Body of pancreas (tissue), 4 donors: ENCODE results near the gene KRT24. TPM values are rescaled to one million over a fixed set of nuclear protein-coding genes. Genes with fewer than 3 reads are reported as not detected.

ENCODE experiments used
- ATAC-seq: fragments of 150-250 bp; one replicate; pipeline ENCODE4 v1.9.1; 2016
- DNase-seq, 4 donors: peaks; one replicate each; pipeline ENCODE4 v3.0.0-alpha.2; 2019
- H3K27ac ChIP-seq, 4 donors: fragments of 200-600 bp; sonication (generic); 1 replicate in 3 of 4; 2 replicates in 1 of 4; pipeline versions ENCODE4 v1.5.1 to v1.6.1; 2016 to 2019; ENCODE audit warnings: mild to moderate bottlenecking in 1 of 4, mixed read lengths in 1 of 4, moderate library complexity in 1 of 4
- H3K27me3 ChIP-seq, 2 donors: fragments of 200-600 bp; sonication (generic); one replicate each; pipeline ENCODE4 v1.6.0; 2016; ENCODE audit warnings: mild to moderate bottlenecking in 1 of 2
- H3K36me3 ChIP-seq, 2 donors: fragments of 200-600 bp; sonication (generic); replicated peaks in 1 of 2; 2 replicates each; pipeline ENCODE4 v1.5.1; 2016; ENCODE audit warnings: low read depth in 2 of 2; ENCODE audit not compliant: insufficient read depth in 1 of 2
- H3K4me1 ChIP-seq: fragments of 200-600 bp; sonication (generic); one replicate; pipeline ENCODE4 v1.6.0; 2016
- H3K4me3 ChIP-seq, 2 donors: fragments of 200-600 bp; sonication (generic); 1 replicate in 1 of 2; 2 replicates in 1 of 2; pipeline ENCODE4 v1.5.1; 2016 to 2019
- H3K9me3 ChIP-seq, 3 donors: fragments of 200-600 bp; sonication (generic); 1 replicate in 2 of 3; 2 replicates in 1 of 3; pipeline ENCODE4 v1.5.1; 2016
- POLR2A ChIP-seq, 3 donors: fragments of 450-650 bp; IDR thresholded peaks; one replicate each; pipeline ENCODE4 v1.6.1; 2016; ENCODE audit warnings: antibody characterized with exemption in 3 of 3, mild to moderate bottlenecking in 2 of 3
- WGBS, 2 donors: methylation state at CpG; one replicate each; pipeline ENCODE4 v1.1.5; 2017; 5-methylcytosine and 5-hydroxymethylcytosine counted together
- intact Hi-C: fragments of 100-400 bp; cut with DNase I; formaldehyde crosslinking; loops from one replicate; pipeline ENCODE4 v1.15.1; 2023
- total RNA-seq, 2 donors: library from RNA; depleted of rRNA; stranded (reverse); fragments of >200 nt; gene quantifications; one replicate each; pipeline ENCODE4 v1.1.0, GENCODE V29; 2016
- TF ChIP-seq, protein P1 (sequence below), 7 experiments: fragments of 450-650 bp in 4 of 7; fragments of 200-600 bp in 3 of 7; sonication (generic) in 3 of 7; IDR thresholded peaks; one replicate each; pipeline ENCODE4 v1.5.1; 2016 to 2019; ENCODE audit warnings: antibody characterized with exemption in 7 of 7

Gene KRT24
- total RNA-seq, 2 donors from 2014 or later, result not detected

DNA sequence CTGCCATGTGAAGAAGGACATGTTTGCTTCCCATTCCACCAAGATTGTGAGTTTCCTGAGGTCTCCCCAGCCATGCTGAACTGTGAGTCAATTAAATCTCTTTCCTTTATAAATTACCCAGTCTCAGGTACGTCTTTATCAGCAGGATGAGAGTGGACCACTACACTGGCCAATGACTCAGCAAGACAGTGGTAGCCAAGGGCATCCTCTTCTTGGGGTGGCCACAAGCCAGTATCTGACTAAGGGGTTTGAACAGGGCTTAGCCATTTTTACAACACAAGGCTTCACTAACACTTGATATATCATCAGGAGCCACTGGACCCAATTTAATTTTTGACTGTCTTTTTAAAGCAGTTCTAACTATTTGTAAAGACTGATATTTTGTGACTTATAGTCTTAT lies 21.1 kb upstream of the KRT24 start:
- no peak for ATAC-seq

DNA sequence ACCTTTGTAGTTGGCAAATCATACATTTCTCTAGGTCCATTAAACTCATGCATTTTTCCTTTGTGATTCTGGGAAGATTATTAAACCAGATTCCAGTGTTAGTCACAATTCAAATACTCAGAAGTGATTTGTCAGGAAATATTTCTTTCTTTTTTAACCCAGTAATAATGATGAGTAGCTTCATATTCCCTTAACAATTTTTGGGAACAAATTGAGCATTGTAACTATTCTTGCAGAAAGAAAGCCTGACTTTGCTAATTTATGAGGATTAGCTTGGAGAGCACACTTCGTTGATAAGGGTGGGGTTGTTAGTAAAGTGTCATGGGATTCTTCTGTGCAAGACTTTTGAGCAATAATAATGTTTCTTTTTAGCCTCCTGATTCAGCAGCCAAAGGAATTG lies 18.7 kb upstream of the KRT24 start:
- no peak for ATAC-seq
- TF ChIP-seq, protein P1, sequence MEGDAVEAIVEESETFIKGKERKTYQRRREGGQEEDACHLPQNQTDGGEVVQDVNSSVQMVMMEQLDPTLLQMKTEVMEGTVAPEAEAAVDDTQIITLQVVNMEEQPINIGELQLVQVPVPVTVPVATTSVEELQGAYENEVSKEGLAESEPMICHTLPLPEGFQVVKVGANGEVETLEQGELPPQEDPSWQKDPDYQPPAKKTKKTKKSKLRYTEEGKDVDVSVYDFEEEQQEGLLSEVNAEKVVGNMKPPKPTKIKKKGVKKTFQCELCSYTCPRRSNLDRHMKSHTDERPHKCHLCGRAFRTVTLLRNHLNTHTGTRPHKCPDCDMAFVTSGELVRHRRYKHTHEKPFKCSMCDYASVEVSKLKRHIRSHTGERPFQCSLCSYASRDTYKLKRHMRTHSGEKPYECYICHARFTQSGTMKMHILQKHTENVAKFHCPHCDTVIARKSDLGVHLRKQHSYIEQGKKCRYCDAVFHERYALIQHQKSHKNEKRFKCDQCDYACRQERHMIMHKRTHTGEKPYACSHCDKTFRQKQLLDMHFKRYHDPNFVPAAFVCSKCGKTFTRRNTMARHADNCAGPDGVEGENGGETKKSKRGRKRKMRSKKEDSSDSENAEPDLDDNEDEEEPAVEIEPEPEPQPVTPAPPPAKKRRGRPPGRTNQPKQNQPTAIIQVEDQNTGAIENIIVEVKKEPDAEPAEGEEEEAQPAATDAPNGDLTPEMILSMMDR (IDR thresholded peaks at IDR 0.05), result no peak
- TF ChIP-seq POLR2A (IDR thresholded peaks at IDR 0.05), result no peak
- Histone ChIP-seq H3K4me3 (no peak overlapping the region), H3K36me3 (no peaks in the 10 kb centered on the region), H3K27me3 (no peaks in the 10 kb centered on the region), H3K4me1 (peaks cover 10% of the 10 kb centered on the region), H3K27ac (peak overlapping the region in 1 of 4 donors; percentile 57), H3K9me3 (no peaks in the 10 kb centered on the region)
- intact Hi-C loops, result no loop called here
- no peak for DNase-seq
- WGBS, 2 donors, result 54 to 65% methylated on average over 1 of the region's 1 CpG

More for the DNA sequence above, 21.1 kb upstream of the KRT24 start:
- no peak for DNase-seq
- Histone ChIP-seq H3K9me3 (no peaks in the 10 kb centered on the region), H3K27ac (no peak overlapping the region), H3K4me1 (peaks cover 10% of the 10 kb centered on the region), H3K27me3 (no peaks in the 10 kb centered on the region), H3K36me3 (no peaks in the 10 kb centered on the region), H3K4me3 (no peak overlapping the region)
- no peak for TF ChIP-seq POLR2A (IDR thresholded peaks at IDR 0.05)
- TF ChIP-seq, protein P1 (IDR thresholded peaks at IDR 0.05), result no peak
- WGBS, 2 donors, result 33 to 42% methylated on average over 1 of the region's 1 CpG
- intact Hi-C loops, result no loop called here

DNA sequence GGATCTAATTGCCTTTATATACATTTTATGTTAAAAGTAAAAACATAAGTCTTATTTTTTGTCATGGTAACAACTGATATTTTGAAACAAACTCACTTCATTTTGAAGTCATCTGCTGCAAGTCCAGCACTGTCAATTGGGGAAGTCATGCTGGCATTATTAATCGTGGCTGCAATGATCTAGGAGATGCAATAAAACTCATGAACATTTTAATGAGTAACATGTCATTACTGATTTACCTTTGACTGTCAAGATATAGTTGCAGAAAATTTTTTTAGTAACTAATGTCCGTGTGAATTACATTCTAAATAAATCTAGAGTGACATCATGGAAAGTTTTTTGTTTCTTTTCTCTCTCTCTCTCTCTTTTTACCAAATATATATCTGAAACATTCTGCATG lies 17.3 kb upstream of the KRT24 start:
- H3K4me3 ChIP-seq, result no peak overlapping the region
- peak overlapping the region in 2 of 4 donors; percentile 57 to 64 for H3K27ac ChIP-seq
- WGBS, 2 donors, result 29 to 33% methylated on average over 2 of the region's 2 CpGs
- no peaks in the 10 kb centered on the region for H3K36me3 ChIP-seq
- intact Hi-C loops, result no loop called here
- H3K27me3 ChIP-seq, result no peaks in the 10 kb centered on the region
- TF ChIP-seq, protein P1 (IDR thresholded peaks at IDR 0.05), result no peak
- no peak for TF ChIP-seq POLR2A (IDR thresholded peaks at IDR 0.05)
- peak; percentile 69 for ATAC-seq
- DNase-seq, result no peak
- peaks cover 10% of the 10 kb centered on the region for H3K4me1 ChIP-seq
- H3K9me3 ChIP-seq, result no peaks in the 10 kb centered on the region

DNA sequence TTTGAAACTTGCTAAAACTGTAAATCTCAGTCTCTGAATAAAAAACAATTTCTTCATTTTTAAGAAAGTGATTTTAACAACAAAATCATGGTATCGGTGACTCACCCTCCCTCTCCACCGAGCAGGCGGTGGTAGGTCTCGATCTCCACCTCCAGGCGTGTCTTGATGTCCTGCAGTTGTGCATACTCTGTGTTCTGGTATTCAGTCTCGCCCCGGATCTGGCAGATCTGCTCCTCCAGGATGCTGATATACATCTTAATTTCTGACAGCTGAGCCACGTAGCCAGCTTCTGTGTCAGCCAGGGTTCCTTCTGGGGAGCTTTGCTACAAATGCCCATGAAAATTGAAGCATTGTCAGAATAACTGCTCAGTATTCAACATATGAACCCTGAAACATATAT lies 15.4 kb upstream of the KRT24 start:
- TF ChIP-seq, protein P1 (IDR thresholded peaks at IDR 0.05), result no peak
- no peak for TF ChIP-seq POLR2A (IDR thresholded peaks at IDR 0.05)
- Histone ChIP-seq H3K4me1 (peaks cover 10% of the 10 kb centered on the region), H3K27ac (no peak overlapping the region), H3K27me3 (no peaks in the 10 kb centered on the region), H3K4me3 (no peak overlapping the region), H3K9me3 (no peaks in the 10 kb centered on the region), H3K36me3 (no peaks in the 10 kb centered on the region)
- 58 to 70% methylated on average over 8 of the region's 8 CpGs for WGBS, 2 donors
- ATAC-seq (no peak), DNase-seq (no peak)
- intact Hi-C loops, result no loop called here

DNA sequence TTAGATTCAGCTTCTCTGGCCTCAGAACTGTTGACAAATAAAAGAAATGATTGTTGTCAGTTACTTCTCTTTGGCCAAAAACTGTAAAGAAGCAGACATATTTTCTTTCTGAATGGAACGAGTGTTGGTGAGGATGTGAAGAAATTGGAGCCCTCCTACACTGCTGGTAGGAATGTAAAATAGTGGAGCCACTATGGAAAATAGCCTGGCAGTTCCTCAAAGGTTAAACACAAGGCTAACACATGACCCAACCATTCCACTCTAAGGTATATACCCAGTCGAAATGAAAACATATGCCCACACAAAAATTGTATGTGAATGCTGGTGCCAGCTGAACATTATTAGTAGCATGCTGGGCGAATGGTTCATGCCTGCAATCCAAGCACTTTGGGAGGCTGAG lies 14.2 kb upstream of the KRT24 start:
- TF ChIP-seq, protein P1 (IDR thresholded peaks at IDR 0.05), result no peak
- TF ChIP-seq POLR2A (IDR thresholded peaks at IDR 0.05), result no peak
- ATAC-seq (no peak), DNase-seq (no peak)
- Histone ChIP-seq H3K27me3 (no peaks in the 10 kb centered on the region), H3K9me3 (no peaks in the 10 kb centered on the region), H3K36me3 (no peaks in the 10 kb centered on the region), H3K27ac (no peak overlapping the region), H3K4me3 (no peak overlapping the region), H3K4me1 (peaks cover 10% of the 10 kb centered on the region)
- intact Hi-C loops, result no loop called here
- WGBS, 2 donors, result 31 to 55% methylated on average over 3 of the region's 3 CpGs
